ENCODE measurements around the gene LYZL6.

DNA sequence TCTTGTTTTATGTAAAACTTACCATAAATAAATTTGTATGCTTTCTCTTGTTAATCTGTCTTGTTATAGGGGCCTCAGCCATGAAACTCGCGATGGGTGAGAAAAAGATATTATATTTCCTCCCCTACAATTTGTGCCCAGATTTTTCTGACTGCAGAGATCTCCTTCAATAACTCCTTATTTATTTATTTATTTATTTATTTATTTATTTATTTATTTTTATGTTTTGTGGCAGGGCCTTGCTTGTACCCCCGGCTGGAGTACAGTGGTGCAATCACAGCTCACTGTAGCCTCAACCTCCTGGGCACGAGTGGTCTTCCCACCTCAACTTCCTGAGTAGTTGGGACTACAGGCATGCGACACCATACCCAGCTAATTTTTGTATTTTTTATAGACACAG lies 40.1 kb downstream of the LYZL6 start:
- no peak for TF ChIP-seq CTCF (IDR thresholded peaks at IDR 0.05 in 2 of 3, conservative IDR thresholded peaks at IDR 0.05 in 1 of 3; ENCODE audit: control insufficient read depth in 2 of 3, extremely low read depth in 1 of 3, insufficient read depth in 1 of 3, low read depth in 3 of 3, low read length in 3 of 3)
- no peak for TF ChIP-seq MYC (IDR thresholded peaks at IDR 0.05; ENCODE audit: insufficient read depth, insufficient read length, insufficient replicate concordance, low read length, severe bottlenecking)
- no peak for TF ChIP-seq SMC3 (IDR thresholded peaks at IDR 0.05; ENCODE audit: borderline replicate concordance, low read length)
- TF ChIP-seq, protein P1, sequence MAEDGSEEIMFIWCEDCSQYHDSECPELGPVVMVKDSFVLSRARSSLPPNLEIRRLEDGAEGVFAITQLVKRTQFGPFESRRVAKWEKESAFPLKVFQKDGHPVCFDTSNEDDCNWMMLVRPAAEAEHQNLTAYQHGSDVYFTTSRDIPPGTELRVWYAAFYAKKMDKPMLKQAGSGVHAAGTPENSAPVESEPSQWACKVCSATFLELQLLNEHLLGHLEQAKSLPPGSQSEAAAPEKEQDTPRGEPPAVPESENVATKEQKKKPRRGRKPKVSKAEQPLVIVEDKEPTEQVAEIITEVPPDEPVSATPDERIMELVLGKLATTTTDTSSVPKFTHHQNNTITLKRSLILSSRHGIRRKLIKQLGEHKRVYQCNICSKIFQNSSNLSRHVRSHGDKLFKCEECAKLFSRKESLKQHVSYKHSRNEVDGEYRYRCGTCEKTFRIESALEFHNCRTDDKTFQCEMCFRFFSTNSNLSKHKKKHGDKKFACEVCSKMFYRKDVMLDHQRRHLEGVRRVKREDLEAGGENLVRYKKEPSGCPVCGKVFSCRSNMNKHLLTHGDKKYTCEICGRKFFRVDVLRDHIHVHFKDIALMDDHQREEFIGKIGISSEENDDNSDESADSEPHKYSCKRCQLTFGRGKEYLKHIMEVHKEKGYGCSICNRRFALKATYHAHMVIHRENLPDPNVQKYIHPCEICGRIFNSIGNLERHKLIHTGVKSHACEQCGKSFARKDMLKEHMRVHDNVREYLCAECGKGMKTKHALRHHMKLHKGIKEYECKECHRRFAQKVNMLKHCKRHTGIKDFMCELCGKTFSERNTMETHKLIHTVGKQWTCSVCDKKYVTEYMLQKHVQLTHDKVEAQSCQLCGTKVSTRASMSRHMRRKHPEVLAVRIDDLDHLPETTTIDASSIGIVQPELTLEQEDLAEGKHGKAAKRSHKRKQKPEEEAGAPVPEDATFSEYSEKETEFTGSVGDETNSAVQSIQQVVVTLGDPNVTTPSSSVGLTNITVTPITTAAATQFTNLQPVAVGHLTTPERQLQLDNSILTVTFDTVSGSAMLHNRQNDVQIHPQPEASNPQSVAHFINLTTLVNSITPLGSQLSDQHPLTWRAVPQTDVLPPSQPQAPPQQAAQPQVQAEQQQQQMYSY (CRISPR knock-in tag; IDR thresholded peaks at IDR 0.05): no peak
- TF ChIP-seq RELA (IDR thresholded peaks at IDR 0.05; ENCODE audit: borderline replicate concordance, partially characterized antibody): no peak
- no peak for TF ChIP-seq RAD21 (IDR thresholded peaks at IDR 0.05; ENCODE audit: insufficient read depth, low read depth, low read length)
- no peak for TF ChIP-seq USF2 (IDR thresholded peaks at IDR 0.05; ENCODE audit: borderline replicate concordance, low read depth, low read length)
- TF ChIP-seq, protein P2, sequence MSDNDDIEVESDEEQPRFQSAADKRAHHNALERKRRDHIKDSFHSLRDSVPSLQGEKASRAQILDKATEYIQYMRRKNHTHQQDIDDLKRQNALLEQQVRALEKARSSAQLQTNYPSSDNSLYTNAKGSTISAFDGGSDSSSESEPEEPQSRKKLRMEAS (IDR thresholded peaks at IDR 0.05; ENCODE audit: low read depth, low read length): no peak
